GM23338 (cell line): ENCODE measurements around the gene LIN7A. TPM values are rescaled to one million over a fixed set of nuclear protein-coding genes. Genes with fewer than 3 reads are reported as not detected.
A peak's percentile ranks its signal among the peaks of the same experiment; 100 is the strongest.

Experiments
- ATAC-seq: fragments of 200-7000 bp; cut with Tn5 transposase; 3 replicates; pipeline ENCODE4 v1.9.1; 2020
- DNase-seq: peaks from one replicate; pipeline ENCODE4 v3.0.0-alpha.2; 2015; ENCODE audit warnings: low spot score
- H2AFZ ChIP-seq: fragments of 200-600 bp; sonication (generic); 2 replicates; pipeline ENCODE4 v1.8.0; 2016; ENCODE audit warnings: antibody characterized with exemption, mild to moderate bottlenecking, moderate library complexity
- H3F3A ChIP-seq: fragments of 200-600 bp; sonication (generic); replicated peaks from 2 replicates; pipeline ENCODE4 v1.8.0; 2017; ENCODE audit warnings: antibody characterized with exemption, mixed run types, low read depth
- H3K27ac ChIP-seq: fragments of 200-600 bp; sonication (generic); 2 replicates; pipeline ENCODE4 v1.6.1; 2016; ENCODE audit warnings: low read depth
- H3K27me3 ChIP-seq: fragments of 200-600 bp; sonication (generic); 2 replicates; pipeline ENCODE4 v1.8.0; 2016; ENCODE audit warnings: mild to moderate bottlenecking, mixed run types, moderate library complexity; ENCODE audit not compliant: insufficient read depth
- H3K36me3 ChIP-seq: fragments of 200-600 bp; sonication (generic); 2 replicates; pipeline ENCODE4 v1.8.0; 2016; ENCODE audit warnings: mild to moderate bottlenecking; ENCODE audit not compliant: insufficient read depth
- H3K4me1 ChIP-seq: fragments of 200-600 bp; sonication (generic); 2 replicates; pipeline ENCODE4 v1.8.0; 2016; ENCODE audit warnings: mild to moderate bottlenecking, moderate library complexity; ENCODE audit not compliant: insufficient read depth
- H3K4me2 ChIP-seq: fragments of 200-600 bp; sonication (generic); 2 replicates; pipeline ENCODE4 v1.7.1; 2017; ENCODE audit warnings: mixed run types
- H3K4me3 ChIP-seq: fragments of 200-600 bp; sonication (generic); 2 replicates; pipeline ENCODE4 v1.6.1; 2016; ENCODE audit warnings: mixed run types
- H3K79me2 ChIP-seq: fragments of 200-600 bp; sonication (generic); replicated peaks from 2 replicates; pipeline ENCODE4 v1.8.0; 2017; ENCODE audit warnings: mild to moderate bottlenecking; ENCODE audit not compliant: insufficient read depth
- H3K9me2 ChIP-seq: fragments of 200-600 bp; sonication (generic); 2 replicates; pipeline ENCODE4 v1.8.0; 2017; ENCODE audit not compliant: insufficient read depth
- H4K20me1 ChIP-seq: fragments of 200-600 bp; sonication (generic); replicated peaks from 2 replicates; pipeline ENCODE4 v1.8.0; 2017; ENCODE audit warnings: mild to moderate bottlenecking; ENCODE audit not compliant: insufficient read depth
- H3K27ac Mint-ChIP-seq: 2 replicates; pipeline ENCODE4 v1.8.0; 2020; ENCODE audit warnings: inconsistent platforms, mild to moderate bottlenecking, moderate library complexity, mixed read lengths
- H3K27me3 Mint-ChIP-seq: 3 replicates; pipeline ENCODE4 v1.8.0; 2022; ENCODE audit warnings: low read depth, mild to moderate bottlenecking, moderate library complexity, mixed read lengths, inconsistent platforms; ENCODE audit not compliant: insufficient read depth, poor library complexity
- H3K36me3 Mint-ChIP-seq: 3 replicates; pipeline ENCODE4 v1.8.0; 2021; ENCODE audit warnings: low read depth, mild to moderate bottlenecking, inconsistent platforms, moderate library complexity, mixed read lengths
- H3K4me1 Mint-ChIP-seq: 3 replicates; pipeline ENCODE4 v1.8.0; 2020; ENCODE audit warnings: mild to moderate bottlenecking, inconsistent platforms, mixed read lengths
- H3K4me3 Mint-ChIP-seq: 3 replicates; pipeline ENCODE4 v1.8.0; 2021; ENCODE audit warnings: moderate library complexity, mild to moderate bottlenecking, inconsistent platforms, mixed read lengths
- H3K9me3 Mint-ChIP-seq: 3 replicates; pipeline ENCODE4 v1.8.0; 2020; ENCODE audit warnings: moderate library complexity, mild to moderate bottlenecking, inconsistent platforms, mixed read lengths
- CREB1 ChIP-seq: fragments of 250-450 bp; sonication (Bioruptor Pico); IDR thresholded peaks from 2 replicates; pipeline ENCODE4 v1.5.0; 2020; ENCODE audit warnings: low read depth, mild to moderate bottlenecking, moderate library complexity
- CTCF ChIP-seq, 2 experiments: fragments of 200-600 bp in 1 of 2; sonication (generic) in 1 of 2; conservative IDR thresholded peaks; 2 replicates each; pipeline versions ENCODE4 v1.5.1 to v1.6.1; 2016 to 2017; ENCODE audit warnings: antibody characterized with exemption in 2 of 2, low read depth in 2 of 2, mild to moderate bottlenecking in 2 of 2, moderate library complexity in 1 of 2
- EZH2 ChIP-seq: fragments of 200-600 bp; sonication (generic); IDR thresholded peaks from one replicate; pipeline ENCODE4 v1.8.0; 2017; ENCODE audit warnings: antibody characterized with exemption, mild to moderate bottlenecking, low read depth; ENCODE audit not compliant: unreplicated experiment
- EZH2phosphoT487 ChIP-seq: fragments of 200-600 bp; sonication (generic); IDR thresholded peaks from one replicate; pipeline ENCODE4 v1.8.1; 2018; ENCODE audit warnings: antibody characterized with exemption; ENCODE audit not compliant: unreplicated experiment
- JUNB ChIP-seq: IDR thresholded peaks from one replicate; pipeline ENCODE4 v1.6.1; 2016; ENCODE audit warnings: antibody characterized with exemption; ENCODE audit not compliant: unreplicated experiment
- NANOG ChIP-seq: IDR thresholded peaks from 2 replicates; pipeline ENCODE4 v1.6.1; 2016; ENCODE audit warnings: antibody characterized with exemption, borderline replicate concordance
- POLR2AphosphoS5 ChIP-seq: IDR thresholded peaks from 2 replicates; pipeline ENCODE4 v1.6.1; 2016; ENCODE audit warnings: antibody characterized with exemption, low read depth
- STAT1 ChIP-seq: IDR thresholded peaks from one replicate; pipeline ENCODE4 v1.6.1; 2016; ENCODE audit warnings: antibody characterized with exemption; ENCODE audit not compliant: unreplicated experiment
- ZNF114 ChIP-seq: fragments of 250-450 bp; sonication (Bioruptor Pico); IDR thresholded peaks from 2 replicates; pipeline ENCODE4 v1.5.0; 2020; ENCODE audit warnings: mild to moderate bottlenecking, moderate library complexity
- ZNF331 ChIP-seq: fragments of 250-450 bp; sonication (Bioruptor Pico); IDR thresholded peaks from 2 replicates; pipeline ENCODE4 v1.5.0; 2020; ENCODE audit warnings: low read depth, mild to moderate bottlenecking, moderate library complexity
- ZNF462 ChIP-seq: fragments of 250-450 bp; sonication (Bioruptor Pico); IDR thresholded peaks from 2 replicates; pipeline ENCODE4 v1.5.0; 2020; ENCODE audit warnings: mild to moderate bottlenecking, moderate library complexity
- polyA plus RNA-seq: library from polyadenylated mRNA; unstranded; fragments of >200 nt; fragmentation: Nextera tagmentation; extraction: Ambion mirVana; gene quantifications from 2 replicates; pipeline ENCODE4 v1.2.1, GENCODE V29; 2016
- total RNA-seq: library from RNA; depleted of rRNA; stranded (reverse); fragments of >200 nt; shearing (Covaris generic); gene quantifications from 2 replicates; pipeline ENCODE4 v1.2.3, GENCODE V29; 2014
- TF ChIP-seq, protein P1 (sequence below): IDR thresholded peaks from 2 replicates; pipeline ENCODE4 v1.6.1; 2016; ENCODE audit warnings: antibody characterized with exemption
- TF ChIP-seq, protein P2 (sequence below): IDR thresholded peaks from one replicate; pipeline ENCODE4 v1.6.1; 2018; ENCODE audit warnings: antibody characterized with exemption; ENCODE audit not compliant: unreplicated experiment

Gene LIN7A
- total and polyA plus RNA-seq, 2 experiments from 2014 or later = 5.7 to 6.5 TPM

DNA sequence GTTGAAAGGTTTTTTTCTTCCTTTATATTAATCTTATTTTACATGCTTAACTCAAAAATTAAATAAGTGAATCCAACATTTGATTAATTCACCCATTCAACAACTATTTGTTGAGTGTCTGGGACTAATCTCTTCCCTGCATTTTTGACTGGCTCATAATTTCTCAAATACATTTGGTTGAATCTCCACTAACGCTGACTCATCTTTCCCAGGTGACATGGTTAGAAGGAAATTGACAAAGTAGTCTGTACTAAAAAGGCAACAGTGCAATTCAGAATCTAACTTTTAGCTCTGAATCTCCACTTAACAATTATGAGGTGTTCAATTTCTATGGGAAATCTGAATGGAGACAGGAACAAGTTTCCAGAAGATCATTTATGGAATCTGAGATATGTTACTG, 88.9 kb downstream of the LIN7A start:
- no peak overlapping the region for H3K4me3 ChIP-seq

More for the DNA sequence above, 88.9 kb downstream of the LIN7A start:
- H3K4me2 ChIP-seq = no peak overlapping the region
- H3K36me3 ChIP-seq = no peaks in the 10 kb centered on the region
- TF ChIP-seq, protein P1, sequence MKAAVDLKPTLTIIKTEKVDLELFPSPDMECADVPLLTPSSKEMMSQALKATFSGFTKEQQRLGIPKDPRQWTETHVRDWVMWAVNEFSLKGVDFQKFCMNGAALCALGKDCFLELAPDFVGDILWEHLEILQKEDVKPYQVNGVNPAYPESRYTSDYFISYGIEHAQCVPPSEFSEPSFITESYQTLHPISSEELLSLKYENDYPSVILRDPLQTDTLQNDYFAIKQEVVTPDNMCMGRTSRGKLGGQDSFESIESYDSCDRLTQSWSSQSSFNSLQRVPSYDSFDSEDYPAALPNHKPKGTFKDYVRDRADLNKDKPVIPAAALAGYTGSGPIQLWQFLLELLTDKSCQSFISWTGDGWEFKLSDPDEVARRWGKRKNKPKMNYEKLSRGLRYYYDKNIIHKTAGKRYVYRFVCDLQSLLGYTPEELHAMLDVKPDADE = no peak
- TF ChIP-seq NANOG (no peak), ZNF462 (no peak), POLR2AphosphoS5 (no peak), ZNF331 (no peak), ZNF114 (CRISPR knock-in tag) (no peak), STAT1 (no peak), CTCF (conservative IDR thresholded peaks at IDR 0.05; ENCODE audit: low read depth in 2 of 2) (no peak), JUNB (no peak), CREB1 (CRISPR knock-in tag) (no peak), EZH2 (no peak), EZH2phosphoT487 (no peak)
- TF ChIP-seq, protein P2, sequence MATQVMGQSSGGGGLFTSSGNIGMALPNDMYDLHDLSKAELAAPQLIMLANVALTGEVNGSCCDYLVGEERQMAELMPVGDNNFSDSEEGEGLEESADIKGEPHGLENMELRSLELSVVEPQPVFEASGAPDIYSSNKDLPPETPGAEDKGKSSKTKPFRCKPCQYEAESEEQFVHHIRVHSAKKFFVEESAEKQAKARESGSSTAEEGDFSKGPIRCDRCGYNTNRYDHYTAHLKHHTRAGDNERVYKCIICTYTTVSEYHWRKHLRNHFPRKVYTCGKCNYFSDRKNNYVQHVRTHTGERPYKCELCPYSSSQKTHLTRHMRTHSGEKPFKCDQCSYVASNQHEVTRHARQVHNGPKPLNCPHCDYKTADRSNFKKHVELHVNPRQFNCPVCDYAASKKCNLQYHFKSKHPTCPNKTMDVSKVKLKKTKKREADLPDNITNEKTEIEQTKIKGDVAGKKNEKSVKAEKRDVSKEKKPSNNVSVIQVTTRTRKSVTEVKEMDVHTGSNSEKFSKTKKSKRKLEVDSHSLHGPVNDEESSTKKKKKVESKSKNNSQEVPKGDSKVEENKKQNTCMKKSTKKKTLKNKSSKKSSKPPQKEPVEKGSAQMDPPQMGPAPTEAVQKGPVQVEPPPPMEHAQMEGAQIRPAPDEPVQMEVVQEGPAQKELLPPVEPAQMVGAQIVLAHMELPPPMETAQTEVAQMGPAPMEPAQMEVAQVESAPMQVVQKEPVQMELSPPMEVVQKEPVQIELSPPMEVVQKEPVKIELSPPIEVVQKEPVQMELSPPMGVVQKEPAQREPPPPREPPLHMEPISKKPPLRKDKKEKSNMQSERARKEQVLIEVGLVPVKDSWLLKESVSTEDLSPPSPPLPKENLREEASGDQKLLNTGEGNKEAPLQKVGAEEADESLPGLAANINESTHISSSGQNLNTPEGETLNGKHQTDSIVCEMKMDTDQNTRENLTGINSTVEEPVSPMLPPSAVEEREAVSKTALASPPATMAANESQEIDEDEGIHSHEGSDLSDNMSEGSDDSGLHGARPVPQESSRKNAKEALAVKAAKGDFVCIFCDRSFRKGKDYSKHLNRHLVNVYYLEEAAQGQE = no peak
- Mint-ChIP-seq H3K27ac (peak overlapping the region; percentile 86), H3K27me3 (no peaks in the 10 kb centered on the region), H3K4me3 (no peak overlapping the region), H3K36me3 (no peaks in the 10 kb centered on the region), H3K4me1 (peaks cover 44% of the 10 kb centered on the region), H3K9me3 (no peaks in the 10 kb centered on the region)
- no peak for DNase-seq
- H4K20me1 ChIP-seq = no peaks in the 10 kb centered on the region
- no peaks in the 10 kb centered on the region for H3K9me2 ChIP-seq
- no peaks in the 10 kb centered on the region for H3F3A ChIP-seq
- H3K27ac ChIP-seq = no peak overlapping the region
- peaks cover 47% of the 10 kb centered on the region for H3K4me1 ChIP-seq
- no peaks in the 10 kb centered on the region for H3K79me2 ChIP-seq
- H3K27me3 ChIP-seq = no peaks in the 10 kb centered on the region
- H2AFZ ChIP-seq = no peak overlapping the region
- no peak for ATAC-seq
